Spinal cord (tissue), 10 donors: ENCODE data around the gene SMAD5. TPM values are rescaled to one million over a fixed set of nuclear protein-coding genes. Genes with fewer than 3 reads are reported as not detected.
A peak's percentile ranks its signal among the peaks of the same experiment; 100 is the strongest.

Experiments
- DNase-seq, 6 donors: peaks; one replicate each; pipeline versions ENCODE4 v3.0.0 to v3.0.0-alpha.2; 2013 to 2015; ENCODE audit warnings: low spot score in 6 of 6, low read depth in 4 of 6
- H3K27ac ChIP-seq: one replicate; pipeline ENCODE4 v1.5.1; 2013; ENCODE audit warnings: low read depth, low read length, control low read depth
- H3K27me3 ChIP-seq: one replicate; pipeline ENCODE4 v1.6.1; 2013; ENCODE audit warnings: low read length; ENCODE audit not compliant: control insufficient read depth, insufficient read depth
- H3K36me3 ChIP-seq: one replicate; pipeline ENCODE4 v1.6.1; 2013; ENCODE audit warnings: low read length; ENCODE audit not compliant: control insufficient read depth, insufficient read depth
- H3K4me1 ChIP-seq: one replicate; pipeline ENCODE4 v1.6.1; 2013; ENCODE audit warnings: low read length; ENCODE audit not compliant: control insufficient read depth, insufficient read depth
- H3K4me3 ChIP-seq: one replicate; pipeline ENCODE4 v1.5.1; 2013; ENCODE audit warnings: low read depth, low read length, control low read depth
- H3K9me3 ChIP-seq: one replicate; pipeline ENCODE4 v1.6.1; 2013; ENCODE audit warnings: low read length; ENCODE audit not compliant: control insufficient read depth, insufficient read depth
- WGBS: methylation state at CpG from one replicate; pipeline ENCODE4 v1.1.5; 2013; ENCODE audit warnings: missing lambda C conversion rate; ENCODE audit not compliant: insufficient coverage; 5-methylcytosine and 5-hydroxymethylcytosine counted together
- polyA plus RNA-seq, 2 donors: library from polyadenylated mRNA; unstranded; fragments of 120-200 nt; gene quantifications; one replicate each; pipeline ENCODE4 v1.2.1, GENCODE V29; 2013; ENCODE audit not compliant: insufficient read length in 2 of 2
- total RNA-seq, 2 donors: library from RNA; depleted of rRNA in 1 of 2; stranded (reverse); fragments of 120-200 nt in 1 of 2; fragments of >200 nt in 1 of 2; gene quantifications; one replicate each; pipeline versions ENCODE4 v1.2.3 to v1.2.4, GENCODE V29; 2013 to 2014
- donor health status: healthy.

SMAD5 gene
- total and polyA plus RNA-seq, 4 donors, result 30.5 to 89.0 (median 60.0) TPM

- peaks cover 2% of the 10 kb centered on the region for H3K27me3 ChIP-seq
- H3K9me3 ChIP-seq, result no peaks in the 10 kb centered on the region
- no peak for DNase-seq
- H3K36me3 ChIP-seq, result peaks cover 2% of the 10 kb centered on the region
- no peak overlapping the region for H3K4me3 ChIP-seq
- H3K27ac ChIP-seq, result no peak overlapping the region
- H3K4me1 ChIP-seq, result no peaks in the 10 kb centered on the region
- WGBS, result 88% methylated on average over 11 of the region's 14 CpGs
Observed at GRCh38 chr5:136209346-136209910, 76.8 kb downstream of the SMAD5 start.

GRCh38 chr5:136210259-136210658, 77.6 kb downstream of the SMAD5 start:
- H3K36me3 ChIP-seq, result peaks cover 2% of the 10 kb centered on the region
- no peak overlapping the region for H3K27ac ChIP-seq
- no peaks in the 10 kb centered on the region for H3K4me1 ChIP-seq
- WGBS, result 89% methylated on average over 4 of the region's 4 CpGs
- peaks cover 2% of the 10 kb centered on the region for H3K27me3 ChIP-seq
- DNase-seq, result no peak
- H3K4me3 ChIP-seq, result no peak overlapping the region
- no peaks in the 10 kb centered on the region for H3K9me3 ChIP-seq

GRCh38 chr5:136211282-136212040, 78.8 kb downstream of the SMAD5 start:
- Histone ChIP-seq H3K4me1 (no peaks in the 10 kb centered on the region), H3K9me3 (no peaks in the 10 kb centered on the region), H3K27ac (no peak overlapping the region), H3K27me3 (peaks cover 2% of the 10 kb centered on the region), H3K4me3 (no peak overlapping the region), H3K36me3 (peaks cover 2% of the 10 kb centered on the region)
- DNase-seq, result peak in 1 of 6 donors; percentile 81
- 93% methylated on average over 3 of the region's 10 CpGs for WGBS

GRCh38 chr5:136212252-136212721, 79.6 kb downstream of the SMAD5 start:
- Histone ChIP-seq H3K27me3 (peaks cover 2% of the 10 kb centered on the region), H3K4me3 (no peak overlapping the region), H3K27ac (no peak overlapping the region), H3K36me3 (peaks cover 2% of the 10 kb centered on the region), H3K4me1 (no peaks in the 10 kb centered on the region), H3K9me3 (no peaks in the 10 kb centered on the region)
- 19% methylated on average over 3 of the region's 10 CpGs for WGBS
- peak in 2 of 6 donors; percentile 68 to 86 for DNase-seq

- DNase-seq, result no peak
- H3K27ac ChIP-seq, result no peak overlapping the region
- H3K4me1 ChIP-seq, result no peaks in the 10 kb centered on the region
- H3K9me3 ChIP-seq, result no peaks in the 10 kb centered on the region
- no peaks in the 10 kb centered on the region for H3K36me3 ChIP-seq
- H3K27me3 ChIP-seq, result peaks cover 2% of the 10 kb centered on the region
- no peak overlapping the region for H3K4me3 ChIP-seq
- WGBS, result 60% methylated on average over 2 of the region's 9 CpGs
Observed at GRCh38 chr5:136213919-136214493, 81.4 kb downstream of the SMAD5 start.

GRCh38 chr5:136215812-136216211, 83.2 kb downstream of the SMAD5 start:
- Histone ChIP-seq H3K27me3 (peaks cover 2% of the 10 kb centered on the region), H3K36me3 (no peaks in the 10 kb centered on the region), H3K4me1 (no peaks in the 10 kb centered on the region), H3K4me3 (no peak overlapping the region), H3K9me3 (no peaks in the 10 kb centered on the region), H3K27ac (no peak overlapping the region)
- no peak for DNase-seq
- 89% methylated on average over 4 of the region's 4 CpGs for WGBS

GRCh38 chr5:136216230-136216629, 83.6 kb downstream of the SMAD5 start:
- H3K4me1 ChIP-seq, result no peaks in the 10 kb centered on the region
- WGBS, result 83% methylated on average over 8 of the region's 8 CpGs
- H3K9me3 ChIP-seq, result no peaks in the 10 kb centered on the region
- no peaks in the 10 kb centered on the region for H3K36me3 ChIP-seq
- DNase-seq, result no peak
- peaks cover 2% of the 10 kb centered on the region for H3K27me3 ChIP-seq
- no peak overlapping the region for H3K4me3 ChIP-seq
- H3K27ac ChIP-seq, result no peak overlapping the region

GRCh38 chr5:136221340-136221739, 88.7 kb downstream of the SMAD5 start:
- DNase-seq, result no peak
- no peaks in the 10 kb centered on the region for H3K27me3 ChIP-seq
- 100% methylated on average over 3 of the region's 4 CpGs for WGBS
- H3K4me3 ChIP-seq, result no peak overlapping the region
- H3K4me1 ChIP-seq, result no peaks in the 10 kb centered on the region
- no peak overlapping the region for H3K27ac ChIP-seq
- H3K36me3 ChIP-seq, result no peaks in the 10 kb centered on the region
- H3K9me3 ChIP-seq, result no peaks in the 10 kb centered on the region

- Histone ChIP-seq H3K9me3 (no peaks in the 10 kb centered on the region), H3K27me3 (no peaks in the 10 kb centered on the region), H3K4me3 (no peak overlapping the region), H3K4me1 (no peaks in the 10 kb centered on the region), H3K27ac (no peak overlapping the region), H3K36me3 (no peaks in the 10 kb centered on the region)
- WGBS, result 81% methylated on average over 4 of the region's 4 CpGs
- no peak for DNase-seq
Observed at GRCh38 chr5:136222580-136223235, 90.1 kb downstream of the SMAD5 start.
